ENCODE data around the gene MTERF4.
"Not testable (repeated sequence)": the region's sequence is repeated elsewhere in the genome, so short reads cannot be mapped to it uniquely, and the experiment has no call there.

Gene MTERF4

DNA sequence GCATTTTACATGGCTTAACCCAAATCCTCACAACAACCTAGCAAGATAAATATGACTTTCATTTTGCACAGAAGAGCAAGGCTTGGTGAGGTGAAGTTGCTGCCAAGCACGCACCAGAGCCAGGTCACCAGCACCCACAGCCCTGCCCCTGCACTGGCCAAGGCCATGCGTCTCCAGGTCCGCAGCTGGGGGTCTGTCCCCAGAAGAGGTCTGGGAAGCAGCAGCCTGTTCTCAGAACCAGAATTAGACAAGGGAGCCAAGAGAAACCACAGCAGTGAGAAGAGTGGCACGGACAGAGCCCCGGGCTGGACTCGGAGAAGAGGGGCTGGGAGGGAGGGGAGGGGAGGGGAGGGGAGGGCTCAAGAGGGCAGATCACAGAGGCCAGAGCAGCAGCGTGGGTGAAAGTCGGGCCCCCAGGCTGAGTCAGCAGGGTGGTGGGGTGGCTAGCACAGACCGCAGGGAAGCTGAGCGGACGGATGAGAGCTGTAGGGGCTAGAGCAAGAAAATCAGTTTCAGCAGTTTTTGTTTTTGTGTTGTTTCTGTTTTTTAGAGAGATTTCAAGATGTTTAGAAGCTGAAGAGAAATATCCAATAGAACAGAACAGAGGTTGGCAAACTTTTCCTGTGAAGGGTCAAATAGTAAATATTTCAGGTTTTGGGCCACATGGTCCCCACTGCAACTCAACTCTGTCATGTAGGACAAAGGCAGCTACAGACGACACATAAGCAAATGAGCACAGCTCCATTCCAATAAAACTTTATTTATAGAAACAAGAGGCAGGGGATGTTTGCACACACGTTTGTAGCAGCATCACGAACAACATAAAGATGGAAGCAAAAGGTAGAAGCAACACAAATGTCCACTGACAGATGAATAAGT lies 7.4 kb upstream of the MTERF4 start:
- no peak for TF ChIP-seq POLR2A (IDR thresholded peaks at IDR 0.05; ENCODE audit: extremely low read depth, insufficient read length)
- TF ChIP-seq, protein P1, sequence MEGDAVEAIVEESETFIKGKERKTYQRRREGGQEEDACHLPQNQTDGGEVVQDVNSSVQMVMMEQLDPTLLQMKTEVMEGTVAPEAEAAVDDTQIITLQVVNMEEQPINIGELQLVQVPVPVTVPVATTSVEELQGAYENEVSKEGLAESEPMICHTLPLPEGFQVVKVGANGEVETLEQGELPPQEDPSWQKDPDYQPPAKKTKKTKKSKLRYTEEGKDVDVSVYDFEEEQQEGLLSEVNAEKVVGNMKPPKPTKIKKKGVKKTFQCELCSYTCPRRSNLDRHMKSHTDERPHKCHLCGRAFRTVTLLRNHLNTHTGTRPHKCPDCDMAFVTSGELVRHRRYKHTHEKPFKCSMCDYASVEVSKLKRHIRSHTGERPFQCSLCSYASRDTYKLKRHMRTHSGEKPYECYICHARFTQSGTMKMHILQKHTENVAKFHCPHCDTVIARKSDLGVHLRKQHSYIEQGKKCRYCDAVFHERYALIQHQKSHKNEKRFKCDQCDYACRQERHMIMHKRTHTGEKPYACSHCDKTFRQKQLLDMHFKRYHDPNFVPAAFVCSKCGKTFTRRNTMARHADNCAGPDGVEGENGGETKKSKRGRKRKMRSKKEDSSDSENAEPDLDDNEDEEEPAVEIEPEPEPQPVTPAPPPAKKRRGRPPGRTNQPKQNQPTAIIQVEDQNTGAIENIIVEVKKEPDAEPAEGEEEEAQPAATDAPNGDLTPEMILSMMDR (IDR thresholded peaks at IDR 0.05; ENCODE audit: low read depth, low read length): no peak
- no peak for TF ChIP-seq MYC (IDR thresholded peaks at IDR 0.05; ENCODE audit: low read depth, low read length)
- TF ChIP-seq, protein P2, sequence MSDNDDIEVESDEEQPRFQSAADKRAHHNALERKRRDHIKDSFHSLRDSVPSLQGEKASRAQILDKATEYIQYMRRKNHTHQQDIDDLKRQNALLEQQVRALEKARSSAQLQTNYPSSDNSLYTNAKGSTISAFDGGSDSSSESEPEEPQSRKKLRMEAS (IDR thresholded peaks at IDR 0.05; ENCODE audit: low read depth, low read length): no peak
- DNase-seq (ENCODE audit: low read depth): no peak
- H3K4me3 ChIP-seq (ENCODE audit: low read depth, low read length): no peak overlapping the region

DNA sequence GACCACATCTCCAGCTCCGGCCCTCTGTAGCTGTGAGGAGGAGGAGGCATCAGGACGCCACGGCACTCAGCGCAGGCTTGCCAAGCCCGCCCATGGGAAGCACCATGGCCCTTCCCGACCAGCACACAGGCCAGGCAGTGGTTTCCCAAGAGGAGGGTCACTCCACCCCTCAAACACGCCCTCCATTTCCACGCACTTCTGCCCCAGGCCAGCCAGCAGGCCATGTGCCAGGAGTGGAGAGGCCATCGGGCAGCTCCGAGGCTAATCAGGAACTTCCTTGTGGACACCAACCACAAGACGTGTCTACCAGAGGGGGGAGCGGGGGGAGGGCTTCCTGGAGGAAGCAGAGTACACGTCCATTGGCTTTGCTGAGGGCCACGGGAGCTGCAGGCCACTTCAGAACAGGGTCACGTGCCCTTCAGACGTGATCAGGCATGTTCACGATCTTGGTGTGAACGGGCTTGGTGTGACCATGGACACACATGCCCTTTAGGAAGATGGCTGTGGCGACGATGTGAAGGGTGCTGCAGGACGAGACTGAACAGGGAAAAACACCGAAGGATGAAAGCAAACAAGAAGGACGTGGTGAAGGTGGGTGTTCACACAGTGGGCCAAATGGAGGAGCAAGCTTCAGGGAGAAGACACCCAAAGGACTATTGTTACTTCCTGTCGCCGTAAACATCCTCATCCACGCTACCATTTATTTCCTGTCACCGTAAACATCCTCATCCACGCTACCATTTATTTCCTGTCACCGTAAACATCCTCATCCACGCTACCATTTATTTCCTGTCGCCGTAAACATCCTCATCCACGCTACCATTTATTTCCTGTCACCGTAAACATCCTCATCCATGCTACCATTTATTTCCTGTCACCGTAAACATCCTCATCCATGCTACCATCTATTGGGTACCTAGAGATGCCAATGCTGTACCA lies 6.5 kb upstream of the MTERF4 start:
- TF ChIP-seq POLR2A (IDR thresholded peaks at IDR 0.05; ENCODE audit: extremely low read depth, insufficient read length): no peak
- TF ChIP-seq, protein P2 (IDR thresholded peaks at IDR 0.05; ENCODE audit: low read depth, low read length): no peak
- TF ChIP-seq MYC (IDR thresholded peaks at IDR 0.05; ENCODE audit: low read depth, low read length): no peak
- TF ChIP-seq, protein P1 (IDR thresholded peaks at IDR 0.05; ENCODE audit: low read depth, low read length): no peak
- no peak for DNase-seq (ENCODE audit: low read depth)
- H3K4me3 ChIP-seq (ENCODE audit: low read depth, low read length): no peak overlapping the region

DNA sequence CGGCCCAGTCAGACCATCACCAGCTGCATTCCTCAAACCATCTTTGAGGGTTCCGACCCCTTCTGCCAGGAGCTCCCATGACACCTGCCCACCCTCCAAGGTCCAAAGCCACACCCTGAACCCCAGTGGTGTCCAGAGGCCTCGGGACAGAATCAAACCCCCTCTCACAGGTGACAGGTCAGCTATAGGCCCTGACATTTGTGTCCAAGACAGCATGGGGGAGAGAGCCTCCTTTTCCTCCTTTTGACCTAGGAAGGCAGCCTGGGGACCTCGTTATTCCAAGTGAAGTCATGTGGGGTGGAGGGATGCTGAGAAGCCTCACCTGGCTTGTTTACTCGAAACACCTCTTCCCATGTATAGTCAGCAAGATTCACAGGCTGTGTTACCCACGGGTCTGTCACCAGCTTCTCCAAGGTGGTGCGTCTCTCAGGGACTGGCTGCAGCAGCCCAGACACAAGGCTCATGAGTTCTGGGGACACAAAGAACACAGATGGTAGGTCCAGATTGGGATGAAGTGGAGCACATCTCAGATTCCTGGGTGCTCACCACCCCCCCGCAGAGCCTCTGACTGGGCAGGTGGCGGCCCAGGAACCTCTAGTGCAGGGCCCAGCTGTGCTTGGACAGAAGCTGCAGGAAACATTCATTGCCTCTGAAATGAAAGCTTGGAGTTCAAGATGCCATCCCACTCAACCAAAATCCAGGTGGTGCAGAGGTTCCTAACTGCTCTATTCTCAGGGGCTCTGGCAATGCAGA lies 5.1 kb upstream of the MTERF4 start:
- DNase-seq (ENCODE audit: low read depth): no peak
- TF ChIP-seq POLR2A (IDR thresholded peaks at IDR 0.05; ENCODE audit: extremely low read depth, insufficient read length) (no peak), MYC (IDR thresholded peaks at IDR 0.05; ENCODE audit: low read depth, low read length) (no peak)
- TF ChIP-seq, protein P2 (IDR thresholded peaks at IDR 0.05; ENCODE audit: low read depth, low read length): no peak
- TF ChIP-seq, protein P1 (IDR thresholded peaks at IDR 0.05; ENCODE audit: low read depth, low read length): no peak
- no peak overlapping the region for H3K4me3 ChIP-seq (ENCODE audit: low read depth, low read length)

DNA sequence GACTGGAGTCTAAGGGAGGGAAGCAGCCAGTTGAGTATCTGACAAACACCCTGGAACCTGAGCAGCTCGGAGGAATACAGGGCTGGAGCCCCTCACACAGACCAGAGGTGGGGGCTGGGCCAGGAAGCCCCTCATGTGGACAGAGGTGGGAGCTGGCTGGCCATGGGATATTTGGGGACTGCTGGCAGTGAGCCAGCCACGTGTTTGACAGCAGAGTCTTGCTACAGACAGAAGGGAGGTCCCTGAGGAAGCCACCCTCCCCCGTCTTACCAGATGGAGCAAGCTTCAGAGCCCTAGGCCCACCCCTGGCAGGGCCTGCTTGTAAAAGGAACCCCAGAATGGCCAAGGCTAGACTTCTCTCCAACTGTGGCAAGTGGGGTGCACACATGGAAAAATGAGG lies 3.6 kb upstream of the MTERF4 start:
- H3K4me3 ChIP-seq (ENCODE audit: low read depth, low read length): no peak overlapping the region
- peak; percentile 53 for DNase-seq (ENCODE audit: low read depth)
- TF ChIP-seq, protein P2 (IDR thresholded peaks at IDR 0.05; ENCODE audit: low read depth, low read length): peak; percentile 64
- TF ChIP-seq MYC (IDR thresholded peaks at IDR 0.05; ENCODE audit: low read depth, low read length) (peak; percentile 61), POLR2A (IDR thresholded peaks at IDR 0.05; ENCODE audit: extremely low read depth, insufficient read length) (no peak)

DNA sequence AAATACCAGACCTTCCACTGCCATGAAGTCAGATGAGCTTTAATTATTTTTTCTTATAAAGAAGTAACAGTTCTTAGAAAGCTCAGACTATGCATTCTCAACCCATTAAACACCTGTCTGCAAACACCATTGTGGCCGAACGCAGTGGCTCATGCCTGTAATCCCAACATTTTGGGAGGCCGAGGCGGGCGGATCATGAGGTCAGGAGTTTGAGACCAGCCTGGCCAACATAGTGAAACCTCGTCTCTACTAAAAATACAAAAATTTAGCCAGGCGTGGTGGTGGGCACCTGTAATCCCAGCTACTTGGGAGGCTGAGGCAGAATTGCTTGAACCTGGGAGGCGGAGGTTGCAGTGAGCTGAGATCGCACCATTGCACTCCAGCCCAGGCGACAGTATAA lies 2.5 kb upstream of the MTERF4 start:
- not testable (repeated sequence) for H3K4me3 ChIP-seq (ENCODE audit: low read depth, low read length); DNase-seq (ENCODE audit: low read depth)

DNA sequence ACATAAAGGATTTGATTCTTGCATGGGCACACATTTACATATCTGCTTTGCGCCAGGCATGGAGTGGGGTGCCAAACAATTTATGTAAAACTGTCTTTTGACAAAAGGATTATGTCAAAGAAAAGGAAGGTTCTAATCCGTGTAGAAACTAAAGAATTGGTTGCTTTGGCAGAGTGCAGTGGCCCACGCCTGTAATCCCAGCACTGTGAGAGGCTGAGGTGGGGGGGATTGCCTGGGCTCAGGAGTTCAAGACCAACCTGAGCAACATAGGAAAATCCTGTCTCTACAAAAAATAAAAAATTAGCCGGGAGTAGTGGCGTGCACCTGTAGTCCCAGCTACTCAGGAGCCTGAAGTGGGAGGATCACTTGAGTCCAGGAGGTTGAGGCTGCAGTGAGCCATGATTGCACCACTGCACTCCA lies 1.1 kb upstream of the MTERF4 start:
- TF ChIP-seq POLR2A (IDR thresholded peaks at IDR 0.05; ENCODE audit: extremely low read depth, insufficient read length) (no peak), MYC (IDR thresholded peaks at IDR 0.05; ENCODE audit: low read depth, low read length) (no peak)
- TF ChIP-seq, protein P2 (IDR thresholded peaks at IDR 0.05; ENCODE audit: low read depth, low read length): no peak
- TF ChIP-seq, protein P1 (IDR thresholded peaks at IDR 0.05; ENCODE audit: low read depth, low read length): no peak
- H3K4me3 ChIP-seq (ENCODE audit: low read depth, low read length): peak overlapping the region; percentile 94
- no peak for DNase-seq (ENCODE audit: low read depth)
